Nephron progenitor cell (in vitro differentiated cells): ENCODE results near the gene TSHZ2.
A peak's percentile ranks its signal among the peaks of the same experiment; 100 is the strongest.

ENCODE experiments used
- DNase-seq: peaks from one replicate; pipeline ENCODE4 v3.0.0; 2021
- H3K27ac Mint-ChIP-seq: 2 replicates; pipeline ENCODE4 v1.8.0; 2021; ENCODE audit warnings: mild to moderate bottlenecking, moderate library complexity, mixed read lengths
- H3K27me3 Mint-ChIP-seq: 2 replicates; pipeline ENCODE4 v1.8.0; 2021; ENCODE audit warnings: mild to moderate bottlenecking, low read depth, mixed read lengths; ENCODE audit not compliant: poor library complexity
- H3K36me3 Mint-ChIP-seq: 2 replicates; pipeline ENCODE4 v1.8.0; 2021; ENCODE audit warnings: low read depth, mixed read lengths
- H3K4me1 Mint-ChIP-seq: 2 replicates; pipeline ENCODE4 v1.8.0; 2021; ENCODE audit warnings: mixed read lengths
- H3K4me3 Mint-ChIP-seq: 2 replicates; pipeline ENCODE4 v1.8.0; 2021; ENCODE audit warnings: mild to moderate bottlenecking, moderate library complexity, mixed read lengths
- H3K9me3 Mint-ChIP-seq: 2 replicates; pipeline ENCODE4 v1.8.0; 2021; ENCODE audit warnings: mild to moderate bottlenecking, moderate library complexity, mixed read lengths
- CTCF ChIP-seq: fragments of 200-600 bp; sonication (generic); IDR thresholded peaks from 2 replicates; pipeline ENCODE4 v1.5.0; 2021; ENCODE audit warnings: antibody characterized with exemption

The TSHZ2 gene

GRCh38 chr20:52996130-52996529 lies 24.0 kb downstream of the TSHZ2 start:
- H3K27ac Mint-ChIP-seq, result no peak overlapping the region
- peaks cover 19% of the 10 kb centered on the region for H3K36me3 Mint-ChIP-seq
- no peaks in the 10 kb centered on the region for H3K9me3 Mint-ChIP-seq
- no peak overlapping the region for H3K4me3 Mint-ChIP-seq
- TF ChIP-seq CTCF, result no peak
- no peak for DNase-seq
- H3K27me3 Mint-ChIP-seq, result peaks cover 2% of the 10 kb centered on the region
- H3K4me1 Mint-ChIP-seq, result peaks cover 51% of the 10 kb centered on the region

GRCh38 chr20:52996658-52997057 lies 24.5 kb downstream of the TSHZ2 start:
- H3K27ac Mint-ChIP-seq, result no peak overlapping the region
- H3K4me1 Mint-ChIP-seq, result peaks cover 56% of the 10 kb centered on the region

GRCh38 chr20:52998268-52998667 lies 26.1 kb downstream of the TSHZ2 start:
- TF ChIP-seq CTCF, result no peak
- no peak for DNase-seq
- H3K36me3 Mint-ChIP-seq, result peaks cover 19% of the 10 kb centered on the region
- H3K4me3 Mint-ChIP-seq, result no peak overlapping the region
- H3K27ac Mint-ChIP-seq, result no peak overlapping the region
- H3K27me3 Mint-ChIP-seq, result peaks cover 2% of the 10 kb centered on the region
- peaks cover 72% of the 10 kb centered on the region for H3K4me1 Mint-ChIP-seq
- no peaks in the 10 kb centered on the region for H3K9me3 Mint-ChIP-seq

More at GRCh38 chr20:52996658-52997057, 24.5 kb downstream of the TSHZ2 start:
- H3K9me3 Mint-ChIP-seq, result no peaks in the 10 kb centered on the region
- no peak overlapping the region for H3K4me3 Mint-ChIP-seq
- no peak for DNase-seq
- H3K36me3 Mint-ChIP-seq, result peaks cover 19% of the 10 kb centered on the region
- peaks cover 2% of the 10 kb centered on the region for H3K27me3 Mint-ChIP-seq
- no peak for TF ChIP-seq CTCF

- peak overlapping the region; percentile 37 for H3K4me3 Mint-ChIP-seq
- peaks cover 14% of the 10 kb centered on the region for H3K36me3 Mint-ChIP-seq
- H3K9me3 Mint-ChIP-seq, result no peaks in the 10 kb centered on the region
- peaks cover 80% of the 10 kb centered on the region for H3K4me1 Mint-ChIP-seq
- no peak for DNase-seq
- no peak for TF ChIP-seq CTCF
- peaks cover 2% of the 10 kb centered on the region for H3K27me3 Mint-ChIP-seq
- peak overlapping the region; percentile 45 for H3K27ac Mint-ChIP-seq
Measured at GRCh38 chr20:52999040-52999439, 26.9 kb downstream of the TSHZ2 start.

DNA sequence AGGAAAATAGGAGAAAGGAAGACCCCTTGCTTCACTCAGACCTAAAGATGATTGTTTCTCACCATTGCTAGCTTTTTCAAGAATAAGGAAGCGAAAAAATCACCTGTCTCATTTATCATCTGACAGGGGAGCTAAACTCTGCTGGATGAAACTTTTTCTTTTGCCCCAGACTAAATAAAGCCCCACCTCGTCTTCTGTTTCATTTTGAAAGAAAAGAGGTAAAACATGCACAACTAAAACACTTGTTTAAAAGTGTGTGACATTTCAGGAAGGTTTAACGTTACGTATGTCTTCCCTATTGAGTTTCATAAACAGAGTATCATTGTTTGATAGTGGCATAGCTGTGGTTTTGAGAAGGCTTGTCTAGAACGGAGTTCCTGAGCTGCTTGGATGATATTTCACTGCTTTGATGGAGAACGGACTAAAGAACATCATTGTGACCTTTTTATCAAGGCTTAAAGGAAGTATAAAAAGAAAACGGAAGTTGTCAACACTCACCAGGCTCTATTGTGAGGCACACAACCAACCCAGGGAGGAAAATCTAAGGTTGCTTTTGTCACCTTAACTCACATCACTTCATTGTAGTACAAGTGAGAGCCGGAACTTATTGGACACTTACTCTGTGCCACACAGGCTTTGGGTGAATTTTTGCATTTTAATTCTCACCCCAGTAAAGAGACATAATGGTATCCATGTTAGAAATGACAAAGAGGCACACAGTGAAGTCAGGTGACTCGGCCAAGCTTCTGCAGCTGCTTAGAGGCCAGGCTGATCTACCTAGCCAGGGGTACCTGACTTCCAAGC lies 29.5 kb downstream of the TSHZ2 start:
- H3K4me1 Mint-ChIP-seq, result peaks cover 92% of the 10 kb centered on the region
- no peak for DNase-seq
- H3K36me3 Mint-ChIP-seq, result peaks cover 19% of the 10 kb centered on the region
- TF ChIP-seq CTCF, result no peak
- no peaks in the 10 kb centered on the region for H3K9me3 Mint-ChIP-seq
- H3K4me3 Mint-ChIP-seq, result peak overlapping the region; percentile 65
- peak overlapping the region; percentile 99 for H3K27ac Mint-ChIP-seq
- H3K27me3 Mint-ChIP-seq, result no peaks in the 10 kb centered on the region

GRCh38 chr20:53002786-53003185 lies 30.6 kb downstream of the TSHZ2 start:
- peaks cover 23% of the 10 kb centered on the region for H3K36me3 Mint-ChIP-seq
- H3K27ac Mint-ChIP-seq, result peak overlapping the region; percentile 97
- no peak for DNase-seq
- no peak for TF ChIP-seq CTCF
- H3K27me3 Mint-ChIP-seq, result no peaks in the 10 kb centered on the region
- H3K4me1 Mint-ChIP-seq, result peaks cover 91% of the 10 kb centered on the region
- peak overlapping the region; percentile 12 for H3K4me3 Mint-ChIP-seq
- H3K9me3 Mint-ChIP-seq, result no peaks in the 10 kb centered on the region
